Neural progenitor cell (in vitro differentiated cells): Measurements from ENCODE around the gene LAYN. TPM values are rescaled to one million over a fixed set of nuclear protein-coding genes. Genes with fewer than 3 reads are reported as not detected.

Experiments used
- DNase-seq: peaks from one replicate; pipeline ENCODE4 v3.0.0-alpha.2; 2016; ENCODE audit warnings: low spot score
- H2AFZ ChIP-seq: fragments of 200-600 bp; sonication (generic); replicated peaks from 2 replicates; pipeline ENCODE4 v1.6.1; 2016; ENCODE audit warnings: antibody characterized with exemption
- H3F3A ChIP-seq: fragments of 200-600 bp; sonication (generic); 2 replicates; pipeline ENCODE4 v1.6.1; 2016; ENCODE audit warnings: antibody characterized with exemption, low read depth
- H3K27ac ChIP-seq: fragments of 200-600 bp; sonication (generic); 2 replicates; pipeline ENCODE4 v1.5.1; 2016; ENCODE audit warnings: mild to moderate bottlenecking
- H3K27me3 ChIP-seq: fragments of 200-600 bp; sonication (generic); 2 replicates; pipeline ENCODE4 v1.6.1; 2016; ENCODE audit warnings: mild to moderate bottlenecking, moderate library complexity
- H3K36me3 ChIP-seq: fragments of 200-600 bp; sonication (generic); 2 replicates; pipeline ENCODE4 v1.5.1; 2016
- H3K4me1 ChIP-seq: fragments of 200-600 bp; sonication (generic); 2 replicates; pipeline ENCODE4 v1.6.1; 2016; ENCODE audit warnings: mixed run types
- H3K4me2 ChIP-seq: fragments of 200-600 bp; sonication (generic); 2 replicates; pipeline ENCODE4 v1.6.1; 2016
- H3K4me3 ChIP-seq: fragments of 200-600 bp; sonication (generic); 2 replicates; pipeline ENCODE4 v1.5.1; 2016
- H3K79me2 ChIP-seq: fragments of 200-600 bp; sonication (generic); 2 replicates; pipeline ENCODE4 v1.6.1; 2016; ENCODE audit warnings: low read depth
- H3K9ac ChIP-seq: fragments of 200-600 bp; sonication (generic); 2 replicates; pipeline ENCODE4 v1.6.1; 2016
- H3K9me3 ChIP-seq: fragments of 200-600 bp; sonication (generic); 2 replicates; pipeline ENCODE4 v1.5.1; 2016; ENCODE audit warnings: low read depth
- H4K20me1 ChIP-seq: fragments of 200-600 bp; sonication (generic); 2 replicates; pipeline ENCODE4 v1.6.1; 2016; ENCODE audit warnings: low read depth
- H3K27ac Mint-ChIP-seq: 3 replicates; pipeline ENCODE4 v1.8.0; 2021; ENCODE audit warnings: mixed read lengths
- H3K27me3 Mint-ChIP-seq: 2 replicates; pipeline ENCODE4 v1.8.0; 2022; ENCODE audit warnings: low read depth, mild to moderate bottlenecking, inconsistent platforms, moderate library complexity, mixed read lengths; ENCODE audit not compliant: insufficient read depth
- H3K36me3 Mint-ChIP-seq: 3 replicates; pipeline ENCODE4 v1.8.0; 2021; ENCODE audit warnings: mixed read lengths
- H3K4me1 Mint-ChIP-seq: 3 replicates; pipeline ENCODE4 v1.8.0; 2021; ENCODE audit warnings: mixed read lengths
- H3K4me3 Mint-ChIP-seq: 3 replicates; pipeline ENCODE4 v1.8.0; 2021; ENCODE audit warnings: mild to moderate bottlenecking, moderate library complexity, mixed read lengths
- H3K9me3 Mint-ChIP-seq: 3 replicates; pipeline ENCODE4 v1.8.0; 2020; ENCODE audit warnings: mixed read lengths
- EZH2 ChIP-seq: fragments of 200-600 bp; sonication (generic); IDR thresholded peaks from 2 replicates; pipeline ENCODE4 v1.6.1; 2017; ENCODE audit warnings: antibody characterized with exemption, mild to moderate bottlenecking, moderate library complexity
- EZH2phosphoT487 ChIP-seq: fragments of 200-600 bp; sonication (generic); IDR thresholded peaks from 2 replicates; pipeline ENCODE4 v1.6.1; 2017; ENCODE audit warnings: antibody characterized with exemption
- total RNA-seq: library from RNA; depleted of rRNA; stranded (reverse); fragments of >200 nt; gene quantifications from 2 replicates; pipeline ENCODE4 v1.2.3, GENCODE V29; 2015; ENCODE audit warnings: low replicate concordance
- TF ChIP-seq, protein P1 (sequence below): fragments of 200-600 bp; sonication (generic); IDR thresholded peaks from 2 replicates; pipeline ENCODE4 v1.5.1; 2017; ENCODE audit warnings: antibody characterized with exemption, mild to moderate bottlenecking

Gene LAYN
- total RNA-seq, 1 donor from 2014 or later: 0.26 TPM

DNA sequence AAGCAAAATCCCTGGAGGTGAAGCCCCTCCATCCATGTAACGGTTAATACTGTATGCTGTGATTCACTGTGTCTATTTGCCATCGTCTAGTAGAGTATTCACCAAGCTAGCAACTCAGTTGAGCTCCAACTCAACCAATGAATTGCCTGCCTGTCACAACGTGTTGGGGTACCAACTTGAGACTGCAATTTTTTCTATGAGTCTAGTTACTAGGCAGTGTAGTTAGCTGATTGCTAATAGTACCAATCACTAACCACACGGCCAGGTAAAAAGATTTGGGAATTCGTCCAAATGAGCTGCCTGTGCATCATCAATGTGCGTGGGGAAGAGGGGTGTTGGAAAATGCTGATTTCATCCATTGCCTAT lies 27.3 kb upstream of the LAYN start:
- Mint-ChIP-seq H3K4me1 (peaks cover 18% of the 10 kb centered on the region), H3K27me3 (peaks cover 28% of the 10 kb centered on the region), H3K27ac (no peak overlapping the region), H3K9me3 (no peaks in the 10 kb centered on the region), H3K36me3 (no peaks in the 10 kb centered on the region), H3K4me3 (peak overlapping the region; percentile 73)
- H2AFZ ChIP-seq: peak overlapping the region; percentile 89
- no peak overlapping the region for H3K9ac ChIP-seq
- H3F3A ChIP-seq: peaks cover 26% of the 10 kb centered on the region
- TF ChIP-seq EZH2 (peak; percentile 6), EZH2phosphoT487 (peak; percentile 38)
- TF ChIP-seq, protein P1, sequence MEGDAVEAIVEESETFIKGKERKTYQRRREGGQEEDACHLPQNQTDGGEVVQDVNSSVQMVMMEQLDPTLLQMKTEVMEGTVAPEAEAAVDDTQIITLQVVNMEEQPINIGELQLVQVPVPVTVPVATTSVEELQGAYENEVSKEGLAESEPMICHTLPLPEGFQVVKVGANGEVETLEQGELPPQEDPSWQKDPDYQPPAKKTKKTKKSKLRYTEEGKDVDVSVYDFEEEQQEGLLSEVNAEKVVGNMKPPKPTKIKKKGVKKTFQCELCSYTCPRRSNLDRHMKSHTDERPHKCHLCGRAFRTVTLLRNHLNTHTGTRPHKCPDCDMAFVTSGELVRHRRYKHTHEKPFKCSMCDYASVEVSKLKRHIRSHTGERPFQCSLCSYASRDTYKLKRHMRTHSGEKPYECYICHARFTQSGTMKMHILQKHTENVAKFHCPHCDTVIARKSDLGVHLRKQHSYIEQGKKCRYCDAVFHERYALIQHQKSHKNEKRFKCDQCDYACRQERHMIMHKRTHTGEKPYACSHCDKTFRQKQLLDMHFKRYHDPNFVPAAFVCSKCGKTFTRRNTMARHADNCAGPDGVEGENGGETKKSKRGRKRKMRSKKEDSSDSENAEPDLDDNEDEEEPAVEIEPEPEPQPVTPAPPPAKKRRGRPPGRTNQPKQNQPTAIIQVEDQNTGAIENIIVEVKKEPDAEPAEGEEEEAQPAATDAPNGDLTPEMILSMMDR: no peak
- peak overlapping the region; percentile 85 for H3K4me2 ChIP-seq
- no peak overlapping the region for H3K27ac ChIP-seq
- peaks cover 21% of the 10 kb centered on the region for H4K20me1 ChIP-seq
- no peak for DNase-seq
- peaks cover 12% of the 10 kb centered on the region for H3K4me1 ChIP-seq
- peaks cover 56% of the 10 kb centered on the region for H3K27me3 ChIP-seq
- H3K79me2 ChIP-seq: no peaks in the 10 kb centered on the region
- H3K4me3 ChIP-seq: peak overlapping the region; percentile 57
- no peaks in the 10 kb centered on the region for H3K36me3 ChIP-seq
- H3K9me3 ChIP-seq: no peaks in the 10 kb centered on the region

DNA sequence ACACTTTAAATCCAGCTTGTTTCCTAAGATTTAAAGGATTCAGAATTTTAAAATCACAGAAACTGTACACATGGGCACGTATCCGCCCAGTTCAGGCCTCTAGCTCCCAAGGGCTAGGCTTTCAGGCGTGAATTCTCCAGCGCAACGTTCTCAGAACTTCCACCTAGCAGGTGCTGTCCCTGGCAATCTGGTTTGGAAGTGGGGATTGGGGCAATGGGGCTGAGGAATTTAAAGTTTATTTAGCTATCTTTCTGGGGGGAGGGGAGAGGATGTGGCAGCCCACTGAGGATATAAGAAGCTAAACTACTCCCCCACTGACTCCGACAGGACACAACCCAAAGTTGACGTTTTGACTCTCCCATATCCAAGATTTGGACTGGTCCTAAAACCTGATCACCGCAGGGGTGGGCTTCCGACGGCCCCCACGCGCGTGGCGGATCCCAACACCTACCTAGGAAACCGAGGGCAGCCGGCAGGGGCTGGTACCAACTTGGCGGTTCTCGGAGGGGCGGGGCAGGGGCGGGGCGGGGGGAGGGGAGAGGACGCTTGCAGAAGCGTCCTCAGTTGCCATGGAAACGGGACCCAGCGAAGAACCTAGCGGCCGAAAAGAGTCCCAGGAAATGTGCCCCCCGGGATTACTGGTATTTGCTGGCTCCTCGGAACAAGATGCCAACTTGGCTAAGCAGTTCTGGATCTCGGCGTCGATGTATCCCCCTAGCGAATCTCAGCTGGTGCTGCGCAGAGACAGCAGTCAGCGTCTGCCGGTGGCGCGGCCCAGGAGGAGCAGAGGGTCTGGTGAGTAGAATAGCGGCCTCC lies 26.1 kb upstream of the LAYN start, which contains the start of gene HOATZ:
TSS of gene HOATZ (plus strand) at position 563 of the 816 bp plus-strand sequence. CDS start at position 570, 7 bp downstream.
- Histone ChIP-seq H3K9ac (no peak within 1 kb of the TSS), H3K9me3 (no peaks in the 10 kb centered on the region), H3K36me3 (no peaks in the 10 kb centered on the region), H3K27me3 (peaks cover 56% of the 10 kb centered on the region), H3K4me3 (peak within 1 kb of the TSS; percentile 32), H4K20me1 (peaks cover 21% of the 10 kb centered on the region), H3K27ac (no peak within 1 kb of the TSS), H3F3A (peaks cover 26% of the 10 kb centered on the region), H3K79me2 (no peaks in the 10 kb centered on the region), H2AFZ (no peak within 1 kb of the TSS), H3K4me1 (peaks cover 12% of the 10 kb centered on the region), H3K4me2 (peak within 1 kb of the TSS; percentile 76)
- Mint-ChIP-seq H3K27ac (no peak within 1 kb of the TSS), H3K4me1 (peaks cover 18% of the 10 kb centered on the region), H3K4me3 (peak within 1 kb of the TSS; percentile 80), H3K27me3 (peaks cover 28% of the 10 kb centered on the region), H3K36me3 (no peaks in the 10 kb centered on the region), H3K9me3 (no peaks in the 10 kb centered on the region)
- TF ChIP-seq, protein P1: peak; percentile 34
- TF ChIP-seq EZH2phosphoT487 (no peak), EZH2 (peak; percentile 4)
- peak; percentile 95 for DNase-seq

DNA sequence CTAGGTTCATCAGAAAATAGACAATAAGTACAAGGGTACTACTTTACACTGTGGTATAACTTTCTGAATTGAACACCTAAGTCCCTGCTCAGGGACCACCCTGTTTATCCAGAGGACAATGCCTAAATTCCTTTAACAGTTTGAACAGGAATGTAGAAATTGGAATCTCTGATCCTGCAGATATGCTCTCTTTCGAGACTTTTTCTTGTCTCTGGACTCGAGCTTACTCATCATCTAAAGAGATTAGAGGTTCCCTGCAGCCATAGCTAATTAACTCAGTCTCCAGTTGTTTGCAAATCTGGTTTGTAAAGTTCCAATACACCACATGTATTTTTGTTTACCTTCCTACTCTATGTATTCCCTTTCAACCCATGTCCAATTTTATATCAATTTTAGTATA lies 24.9 kb upstream of the LAYN start:
- H3K27ac ChIP-seq: no peak overlapping the region
- H3K27me3 Mint-ChIP-seq: peaks cover 24% of the 10 kb centered on the region
- peaks cover 49% of the 10 kb centered on the region for H3K27me3 ChIP-seq
- H2AFZ ChIP-seq: no peak overlapping the region
- peak overlapping the region; percentile 14 for H3K4me3 Mint-ChIP-seq
- no peak overlapping the region for H3K27ac Mint-ChIP-seq
- peak overlapping the region; percentile 1 for H3K4me2 ChIP-seq
- H3K9ac ChIP-seq: no peak overlapping the region
- TF ChIP-seq, protein P1: no peak
- TF ChIP-seq EZH2phosphoT487 (no peak), EZH2 (no peak)
- no peaks in the 10 kb centered on the region for H3K79me2 ChIP-seq
- peaks cover 21% of the 10 kb centered on the region for H4K20me1 ChIP-seq
- H3K36me3 Mint-ChIP-seq: no peaks in the 10 kb centered on the region
- peaks cover 26% of the 10 kb centered on the region for H3F3A ChIP-seq
- no peaks in the 10 kb centered on the region for H3K36me3 ChIP-seq
- no peaks in the 10 kb centered on the region for H3K9me3 ChIP-seq
- peaks cover 12% of the 10 kb centered on the region for H3K4me1 ChIP-seq
- DNase-seq: peak; percentile 41
- peaks cover 18% of the 10 kb centered on the region for H3K4me1 Mint-ChIP-seq
- H3K4me3 ChIP-seq: no peak overlapping the region
- H3K9me3 Mint-ChIP-seq: no peaks in the 10 kb centered on the region
